HG02623 (cell line): ENCODE measurements around the gene TIGD3.

ENCODE experiments used
- ATAC-seq: cut with Tn5 transposase; IDR thresholded peaks from one replicate; pipeline ENCODE4 v1.9.1; 2021; ENCODE audit warnings: moderate library complexity; ENCODE audit not compliant: unreplicated experiment

Gene TIGD3

DNA sequence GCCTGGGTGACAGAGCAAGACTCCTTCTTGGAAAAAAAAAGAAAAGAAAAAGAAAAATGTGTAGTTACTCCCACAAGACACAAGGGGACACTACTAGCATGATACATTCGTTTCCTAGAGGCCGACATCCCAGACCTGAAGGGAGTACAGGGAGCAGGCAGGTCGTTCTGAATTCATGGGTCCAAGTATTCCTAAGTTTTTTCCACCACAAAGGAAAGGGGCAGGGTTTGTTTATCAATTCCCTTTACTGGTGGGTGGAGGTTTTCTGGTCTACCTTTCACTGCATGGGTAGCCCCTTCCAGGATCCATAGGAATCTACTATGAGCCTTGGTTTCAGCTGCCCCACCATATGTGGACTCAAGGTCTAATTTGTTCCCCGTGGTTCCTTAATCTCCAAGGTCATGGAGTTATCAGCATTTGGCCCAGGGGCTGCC lies 11.8 kb downstream of the TIGD3 start:
- ATAC-seq, result no peak

DNA sequence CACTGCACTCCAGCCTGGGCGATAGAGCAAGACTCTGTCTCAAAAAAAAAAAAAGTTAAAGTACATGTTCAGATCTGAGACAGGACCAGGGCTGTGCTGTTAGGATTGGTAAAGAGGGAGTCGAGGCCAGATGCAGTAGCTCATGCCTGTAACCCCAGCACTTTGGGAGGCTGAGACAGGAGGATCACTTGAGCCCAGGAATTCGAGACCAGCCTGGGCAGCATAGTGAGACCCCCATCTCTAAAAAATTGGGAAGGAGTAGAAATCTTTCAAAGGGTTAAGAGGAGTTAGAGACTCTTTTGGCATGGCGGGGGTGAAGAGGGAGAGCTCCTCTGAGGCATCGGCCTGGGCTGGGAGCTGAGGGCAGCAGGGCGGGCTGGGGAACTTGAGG lies 16.1 kb downstream of the TIGD3 start:
- no peak for ATAC-seq

- no peak for ATAC-seq
These were observed 19.5 kb downstream of the TIGD3 start for GRCh38 chr11:65373839-65374580.

- ATAC-seq, result no peak
These were observed 20.5 kb downstream of the TIGD3 start for GRCh38 chr11:65375012-65375411.

- no peak for ATAC-seq
These were observed 21.7 kb downstream of the TIGD3 start for GRCh38 chr11:65376138-65376713.

DNA sequence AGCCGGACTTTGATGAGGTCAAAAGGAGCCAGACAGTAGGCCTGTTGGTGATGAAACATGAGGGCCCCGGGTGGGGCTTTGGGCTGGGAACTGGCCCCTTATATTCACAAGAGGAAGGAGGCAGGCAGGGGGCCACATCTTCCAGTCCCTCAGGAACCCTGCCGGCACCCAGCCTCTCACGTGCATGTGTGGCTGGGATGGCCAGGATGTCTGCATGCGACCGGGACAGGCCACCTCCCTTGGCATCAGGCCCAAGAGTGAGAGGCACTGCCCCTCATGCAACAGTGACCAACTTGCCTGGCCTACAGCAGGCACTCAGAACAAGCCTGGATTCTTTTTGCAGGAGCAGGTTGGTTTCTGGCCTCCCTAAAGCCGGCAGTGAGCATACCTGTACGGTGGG lies 22.5 kb downstream of the TIGD3 start:
- no peak for ATAC-seq

- no peak for ATAC-seq
These were observed 23.2 kb downstream of the TIGD3 start for GRCh38 chr11:65377777-65378176.

GRCh38 chr11:65378208-65378927 lies 23.8 kb downstream of the TIGD3 start:
- no peak for ATAC-seq

- no peak for ATAC-seq
These were observed 24.5 kb downstream of the TIGD3 start for GRCh38 chr11:65378928-65379638.

- ATAC-seq, result no peak
These were observed 25.3 kb downstream of the TIGD3 start for GRCh38 chr11:65379698-65380459.

- no peak for ATAC-seq
These were observed 26.0 kb downstream of the TIGD3 start for GRCh38 chr11:65380460-65381119.

- ATAC-seq, result peak; percentile 5
These were observed 27.1 kb downstream of the TIGD3 start for GRCh38 chr11:65381716-65382032.

- peak; percentile 49 for ATAC-seq
These were observed 27.7 kb downstream of the TIGD3 start, which contains the start of gene SLC25A45 for GRCh38 chr11:65382033-65382803. SLC25A45 (minus strand) TSS chr11:65382646; CDS start chr11:65381951, 695 bp downstream.

- ATAC-seq, result no peak
These were observed 28.3 kb downstream of the TIGD3 start for GRCh38 chr11:65382804-65383368.

DNA sequence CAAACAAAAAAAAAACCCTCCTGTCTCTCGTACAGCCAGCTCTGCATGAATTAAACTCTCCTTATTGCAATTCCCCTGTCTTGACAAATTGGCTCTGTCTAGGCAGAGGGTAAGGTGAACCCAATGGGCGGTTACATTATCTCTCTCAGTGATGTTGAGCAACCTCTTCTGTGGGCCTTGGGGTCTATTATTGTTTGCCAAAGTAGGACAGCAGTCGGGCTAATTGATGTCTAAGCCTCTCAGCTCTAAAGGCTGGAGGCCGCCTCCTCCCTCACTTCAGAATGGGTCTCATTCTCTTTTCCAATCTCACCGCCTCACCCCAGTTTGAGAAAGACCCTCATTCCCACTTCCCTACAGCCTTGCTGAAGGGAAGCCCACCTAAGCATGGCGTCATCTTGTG lies 29.2 kb downstream of the TIGD3 start:
- no peak for ATAC-seq

DNA sequence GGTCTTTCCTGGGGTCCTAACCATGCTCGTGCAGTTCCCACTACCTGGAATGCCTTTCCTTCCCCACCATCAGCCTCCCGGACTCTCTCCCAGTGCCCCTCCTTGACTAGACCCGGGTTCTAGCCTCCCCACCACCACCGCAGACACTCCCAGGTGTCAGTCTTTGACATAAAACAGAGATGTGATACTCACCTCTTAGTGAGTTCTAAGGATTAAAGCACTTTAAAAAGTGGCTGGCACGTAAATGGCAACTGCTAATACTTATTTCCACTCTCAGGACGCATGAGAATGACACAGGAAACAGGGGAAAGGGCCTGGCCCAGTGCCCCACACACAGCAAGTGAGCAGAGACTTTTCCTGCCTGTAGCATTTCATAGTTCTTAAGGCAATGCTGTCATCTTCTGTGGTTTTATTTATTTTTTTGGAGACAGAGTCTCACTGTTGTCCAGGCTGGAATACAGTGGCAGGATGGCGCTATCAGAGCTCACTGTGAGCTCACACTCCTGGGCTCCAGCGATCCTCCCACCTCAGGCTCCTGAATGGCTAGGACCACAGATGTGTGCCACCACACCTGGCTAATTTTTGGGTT lies 29.8 kb downstream of the TIGD3 start:
- ATAC-seq, result no peak

DNA sequence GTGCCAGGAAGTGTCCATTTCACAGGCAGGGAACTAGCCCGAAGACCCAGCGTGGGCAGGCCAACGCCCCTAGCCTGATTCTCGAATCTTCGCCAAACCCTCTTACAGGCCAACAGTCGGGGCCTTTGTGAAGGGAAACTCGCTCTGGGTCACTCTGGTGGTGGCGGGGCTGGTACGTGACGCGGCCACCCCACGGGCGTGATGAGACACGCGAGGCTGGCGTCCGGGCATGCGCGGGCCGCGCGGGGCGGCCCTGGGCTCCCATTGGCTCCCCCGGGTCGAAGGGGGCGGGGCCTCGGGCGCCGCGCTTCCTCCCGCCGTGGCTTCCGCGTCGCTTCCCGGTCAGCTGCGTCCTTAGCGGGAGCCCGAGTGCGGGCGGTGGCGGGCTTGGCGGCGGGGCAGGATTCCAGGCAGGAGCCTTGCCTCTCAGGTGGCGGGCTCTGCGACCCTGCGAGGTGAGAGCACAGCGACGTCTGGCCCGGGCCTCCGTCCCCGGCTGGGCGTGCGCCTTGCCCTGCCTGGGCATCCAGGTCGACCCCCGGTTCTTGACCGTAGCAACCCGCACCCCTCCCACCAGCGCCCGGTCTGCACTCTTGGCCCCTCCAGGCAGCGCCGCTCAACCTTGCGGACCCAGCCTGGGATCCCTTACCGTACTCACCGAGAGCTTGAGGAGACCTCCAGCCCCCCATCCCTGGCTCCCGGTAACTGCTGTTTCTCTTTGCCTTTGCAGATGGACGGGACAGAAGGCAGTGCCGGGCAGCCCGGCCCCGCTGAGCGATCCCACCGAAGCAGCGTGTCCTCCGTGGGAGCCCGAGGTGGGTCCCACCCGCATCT lies 32.0 kb downstream of the TIGD3 start, which contains the start of gene FRMD8:
Gene FRMD8 (plus strand): TSS at position 331 of the 834 bp plus-strand sequence. CDS start 400 bp downstream, at position 731.
- peak; percentile 41 for ATAC-seq

GRCh38 chr11:65388731-65389130 lies 34.2 kb downstream of the TIGD3 start:
- ATAC-seq, result no peak
